Gastrocnemius medialis (tissue), 4 donors: Measurements from ENCODE around the gene FBXL13.

Experiments used
- POLR2A ChIP-seq, 2 donors: fragments of 450-650 bp; IDR thresholded peaks; one replicate each; pipeline ENCODE4 v1.6.1; 2017; ENCODE audit warnings: antibody characterized with exemption in 2 of 2, mild to moderate bottlenecking in 2 of 2, moderate library complexity in 2 of 2
- TF ChIP-seq, protein P1 (sequence below), 5 experiments: fragments of 450-650 bp in 3 of 5; fragments of 200-600 bp in 2 of 5; sonication (generic) in 2 of 5; IDR thresholded peaks in 4 of 5; conservative IDR thresholded peaks in 1 of 5; 1 replicate in 4 of 5; 2 replicates in 1 of 5; pipeline ENCODE4 v1.5.1; 2016 to 2019; ENCODE audit warnings: antibody characterized with exemption in 5 of 5, mild to moderate bottlenecking in 3 of 5, moderate library complexity in 3 of 5

DNA sequence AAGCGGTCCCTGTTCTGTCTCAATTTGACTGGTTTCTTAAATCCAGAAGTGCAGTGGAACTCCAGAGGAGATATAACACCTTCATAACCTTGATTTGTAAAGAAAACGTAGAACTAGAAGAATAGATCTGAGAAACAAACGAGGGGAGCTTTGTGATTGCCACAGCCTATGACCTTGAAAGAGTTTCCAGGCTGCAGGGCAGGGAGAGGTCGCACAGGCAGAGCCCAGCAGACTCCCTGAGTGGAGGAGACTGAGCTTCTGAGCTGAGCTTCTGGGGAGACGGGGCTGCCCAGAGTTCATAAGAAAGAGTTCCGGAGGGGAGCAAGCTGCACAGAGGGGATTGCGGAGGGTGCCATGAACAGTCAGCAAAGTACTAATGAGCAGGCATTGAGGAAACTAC is 268.0 kb downstream of the FBXL13 start:
- no peak for TF ChIP-seq POLR2A (IDR thresholded peaks at IDR 0.05)
- TF ChIP-seq, protein P1, sequence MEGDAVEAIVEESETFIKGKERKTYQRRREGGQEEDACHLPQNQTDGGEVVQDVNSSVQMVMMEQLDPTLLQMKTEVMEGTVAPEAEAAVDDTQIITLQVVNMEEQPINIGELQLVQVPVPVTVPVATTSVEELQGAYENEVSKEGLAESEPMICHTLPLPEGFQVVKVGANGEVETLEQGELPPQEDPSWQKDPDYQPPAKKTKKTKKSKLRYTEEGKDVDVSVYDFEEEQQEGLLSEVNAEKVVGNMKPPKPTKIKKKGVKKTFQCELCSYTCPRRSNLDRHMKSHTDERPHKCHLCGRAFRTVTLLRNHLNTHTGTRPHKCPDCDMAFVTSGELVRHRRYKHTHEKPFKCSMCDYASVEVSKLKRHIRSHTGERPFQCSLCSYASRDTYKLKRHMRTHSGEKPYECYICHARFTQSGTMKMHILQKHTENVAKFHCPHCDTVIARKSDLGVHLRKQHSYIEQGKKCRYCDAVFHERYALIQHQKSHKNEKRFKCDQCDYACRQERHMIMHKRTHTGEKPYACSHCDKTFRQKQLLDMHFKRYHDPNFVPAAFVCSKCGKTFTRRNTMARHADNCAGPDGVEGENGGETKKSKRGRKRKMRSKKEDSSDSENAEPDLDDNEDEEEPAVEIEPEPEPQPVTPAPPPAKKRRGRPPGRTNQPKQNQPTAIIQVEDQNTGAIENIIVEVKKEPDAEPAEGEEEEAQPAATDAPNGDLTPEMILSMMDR (IDR thresholded peaks at IDR 0.05 in 4 of 5, conservative IDR thresholded peaks at IDR 0.05 in 1 of 5) = no peak
